Body of pancreas (tissue), 4 donors: ENCODE data around the gene TEDC2.

ENCODE experiments used
- CTCF ChIP-seq, 7 experiments: fragments of 450-650 bp in 4 of 7; fragments of 200-600 bp in 3 of 7; sonication (generic) in 3 of 7; IDR thresholded peaks; one replicate each; pipeline ENCODE4 v1.5.1; 2016 to 2019; ENCODE audit warnings: antibody characterized with exemption in 7 of 7
- POLR2A ChIP-seq, 3 donors: fragments of 450-650 bp; IDR thresholded peaks; one replicate each; pipeline ENCODE4 v1.6.1; 2016; ENCODE audit warnings: antibody characterized with exemption in 3 of 3, mild to moderate bottlenecking in 2 of 3

DNA sequence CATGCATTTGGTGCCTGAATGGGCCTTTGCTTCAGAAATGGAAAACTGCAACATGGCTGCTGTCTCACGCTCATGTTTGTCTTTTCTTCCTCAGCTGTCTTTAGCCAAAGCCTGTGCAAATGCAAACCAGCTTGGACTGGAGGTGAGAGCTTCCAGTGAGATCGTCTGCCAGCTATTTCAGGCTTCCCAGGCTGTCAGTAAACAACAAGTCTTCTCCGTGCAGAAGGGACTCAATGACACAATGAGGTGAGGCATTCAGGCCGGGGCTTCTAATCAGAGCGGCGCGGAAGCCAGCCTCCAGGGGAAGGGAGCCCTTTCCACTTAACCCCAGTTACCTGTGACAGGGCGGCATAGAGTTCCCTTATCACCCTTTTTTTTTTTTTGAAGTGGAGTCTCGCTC is 16.4 kb upstream of the TEDC2 start:
- TF ChIP-seq POLR2A (IDR thresholded peaks at IDR 0.05), result no peak
- no peak for TF ChIP-seq CTCF (IDR thresholded peaks at IDR 0.05)
